Activated CD4-positive, CD25-positive, alpha-beta regulatory T cell treated with anti-CD3 and anti-CD28 coated beads, Interleukin-2, amount 50 U/mL, for 24 hours (primary cell): ENCODE measurements around the gene CCDC33.

ENCODE experiments used
- ATAC-seq, 2 donors: fragments of 150-1000 bp; cut with Tn5 transposase; one replicate each; pipeline ENCODE4 v1.10.0; 2021; ENCODE audit warnings: mild to moderate bottlenecking in 1 of 2, moderate library complexity in 1 of 2

Gene CCDC33

GRCh38 chr15:74368121-74368520, 132.0 kb downstream of the CCDC33 start:
- ATAC-seq: no peak

- ATAC-seq: no peak
These were observed 133.1 kb downstream of the CCDC33 start for GRCh38 chr15:74369084-74369745.

- ATAC-seq: no peak
These were observed 133.6 kb downstream of the CCDC33 start for GRCh38 chr15:74369756-74370155.

DNA sequence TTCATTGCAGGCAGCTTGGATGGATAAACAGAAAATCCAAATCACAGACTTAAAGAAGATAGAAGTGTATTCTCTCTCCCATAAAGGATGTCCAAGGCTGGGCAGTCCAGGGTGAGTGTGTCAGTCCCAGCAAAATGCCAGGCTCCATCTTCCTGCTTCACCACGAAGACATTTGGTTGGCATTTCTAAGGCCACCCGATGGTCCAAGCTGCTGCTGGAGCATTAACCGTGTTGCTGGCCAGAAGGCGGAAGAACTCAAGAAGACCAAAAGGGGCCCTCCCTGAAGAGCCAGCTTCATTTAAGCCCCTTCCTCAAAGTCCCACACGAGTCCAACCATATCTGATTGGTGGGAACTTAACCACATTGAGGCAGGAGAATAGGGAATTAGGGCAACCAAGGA, 134.3 kb downstream of the CCDC33 start:
- no peak for ATAC-seq

DNA sequence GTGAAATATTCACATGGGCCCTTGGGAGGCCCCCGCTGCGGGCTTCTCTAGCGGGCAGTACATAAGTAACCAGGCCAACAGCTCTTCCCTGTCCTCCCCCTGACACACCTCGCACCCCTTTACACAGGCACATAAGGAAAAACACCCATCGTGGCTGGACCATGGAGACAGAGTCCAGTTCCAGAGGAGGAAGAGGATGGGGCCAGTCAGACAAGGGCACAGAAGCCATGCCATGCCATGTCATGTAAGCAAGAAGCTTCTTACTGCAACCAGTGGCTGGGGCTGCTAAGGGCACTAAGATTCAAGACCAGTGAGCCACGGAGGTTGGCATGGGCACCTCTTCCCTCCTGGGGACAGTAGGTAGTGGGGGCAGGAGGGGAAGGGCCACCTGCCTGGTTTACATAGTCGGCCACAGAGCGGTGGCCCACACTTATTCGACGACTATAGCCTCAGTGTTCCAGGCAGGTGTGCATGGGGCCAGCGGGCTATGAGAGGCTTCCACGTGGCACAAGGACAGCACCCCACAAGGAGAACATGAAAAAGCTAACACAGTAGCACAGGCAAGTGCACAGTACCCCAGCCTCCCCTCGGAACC, 137.0 kb downstream of the CCDC33 start:
- no peak for ATAC-seq

DNA sequence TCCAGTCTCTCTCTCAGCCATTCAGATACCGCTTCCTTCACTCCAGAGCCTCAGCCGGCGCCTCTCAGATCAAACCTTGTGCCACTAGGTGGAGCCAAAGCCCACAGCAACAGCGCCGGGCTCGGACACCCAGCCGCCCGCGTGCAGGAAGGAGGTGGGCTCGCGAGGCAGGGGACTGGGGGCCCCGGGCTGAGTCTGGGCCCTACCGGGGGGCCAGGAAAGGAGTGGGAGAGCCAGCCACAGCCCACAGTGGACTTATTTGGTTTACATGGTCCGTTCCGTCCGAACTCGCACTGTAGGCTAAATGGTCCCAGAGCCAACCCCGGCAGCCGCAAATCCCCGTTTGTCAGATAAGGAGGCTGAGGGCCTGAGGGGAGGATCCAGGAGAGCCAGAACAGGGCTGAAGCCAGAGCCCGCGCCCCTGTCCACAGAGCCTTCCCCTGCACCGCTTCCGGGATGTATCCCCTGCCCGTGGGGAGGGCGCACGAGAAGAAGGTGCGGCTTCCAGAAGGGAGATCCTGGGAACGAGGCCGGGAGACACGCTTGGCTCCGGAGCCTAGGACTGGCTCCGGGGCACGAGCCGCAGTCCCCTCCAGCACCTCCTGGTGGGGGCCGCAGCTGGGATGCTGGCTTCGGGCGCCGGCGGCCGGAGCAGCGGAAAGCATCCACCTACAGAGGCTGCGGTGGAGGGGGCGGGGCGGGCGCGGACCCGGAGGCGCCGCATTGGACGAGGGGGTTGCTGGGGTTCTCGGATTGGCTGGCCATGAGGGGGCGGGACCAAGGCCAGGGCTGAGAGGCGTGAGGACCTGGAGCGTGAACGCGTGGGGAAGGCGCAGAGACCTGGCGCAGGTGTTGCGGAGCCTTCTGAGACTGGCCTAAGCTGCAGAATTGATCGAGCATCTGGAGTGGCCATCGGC, 137.9 kb downstream of the CCDC33 start:
- peak; percentile 93 to 94 for ATAC-seq

DNA sequence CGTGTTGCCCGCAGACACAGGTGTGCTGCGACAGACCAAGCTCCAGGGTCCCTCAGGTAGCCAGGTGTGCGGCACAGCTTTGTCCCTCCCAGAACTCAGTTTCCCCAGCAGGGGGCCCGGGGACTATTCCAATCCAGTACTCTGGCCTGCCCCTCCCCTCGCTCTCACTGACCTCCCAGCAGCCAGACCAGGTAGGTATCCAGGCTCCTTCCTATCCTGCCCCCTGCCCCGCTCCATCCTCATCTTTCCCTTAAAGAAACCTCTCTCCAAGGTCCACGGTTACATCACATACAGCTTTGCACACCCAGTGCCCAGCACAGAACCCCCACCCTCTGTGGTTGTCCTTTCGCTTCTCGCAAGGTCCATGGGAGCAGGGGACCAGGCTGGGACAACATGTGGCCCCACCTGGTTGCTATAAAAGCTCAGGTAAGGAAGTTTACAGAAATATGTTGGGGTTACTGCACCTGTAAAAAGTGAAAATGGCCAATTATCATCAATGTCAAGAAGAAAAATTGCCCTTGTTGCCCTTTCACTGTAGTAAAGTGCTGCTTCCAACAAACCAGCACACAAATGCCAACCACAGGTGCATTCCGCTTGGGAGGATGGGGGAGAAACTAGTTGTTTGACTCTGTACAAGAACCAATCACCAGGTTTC, 138.6 kb downstream of the CCDC33 start:
- ATAC-seq: no peak

DNA sequence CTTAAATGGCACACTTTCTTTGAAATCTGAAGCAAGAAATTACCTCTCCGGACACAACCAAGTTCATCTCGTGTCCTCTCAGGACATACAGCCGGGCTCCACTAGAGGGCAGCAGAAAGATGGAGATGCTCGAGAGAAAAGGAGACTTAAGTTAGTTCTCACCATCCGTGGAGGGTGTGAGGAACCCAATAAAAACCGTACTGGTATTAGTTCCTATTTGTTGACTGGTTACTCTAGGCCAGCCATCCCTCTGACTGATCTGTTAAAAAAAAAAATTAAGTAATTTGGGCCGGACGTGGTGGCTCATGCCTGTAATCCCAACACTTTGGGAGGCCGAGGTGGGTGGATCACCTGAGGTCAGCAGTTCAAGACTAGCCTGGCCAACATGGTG, 139.2 kb downstream of the CCDC33 start:
- ATAC-seq: peak; percentile 14 to 33

DNA sequence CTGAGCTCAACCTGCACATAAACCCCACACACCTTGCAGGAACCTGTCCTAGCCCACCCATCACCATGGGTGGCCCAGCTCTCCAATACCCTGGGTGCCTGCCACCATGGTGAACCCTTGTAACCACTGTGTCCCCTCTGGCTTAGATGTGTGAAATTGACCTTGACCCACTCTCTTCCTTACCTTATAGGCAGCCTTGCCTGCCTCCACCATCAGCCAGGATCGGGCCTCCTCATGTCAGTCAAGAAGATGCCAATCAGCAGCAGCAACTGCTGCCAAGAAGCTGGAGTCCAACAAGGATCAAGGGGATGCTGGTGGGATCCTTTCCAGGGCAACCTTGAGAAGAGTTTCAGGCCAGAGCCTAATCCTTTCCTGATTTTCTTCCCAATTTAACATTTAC, 140.1 kb downstream of the CCDC33 start:
- no peak for ATAC-seq

- ATAC-seq: no peak
These were observed 140.9 kb downstream of the CCDC33 start for GRCh38 chr15:74376825-74377581.

- no peak for ATAC-seq
These were observed 142.0 kb downstream of the CCDC33 start for GRCh38 chr15:74377831-74378766.

DNA sequence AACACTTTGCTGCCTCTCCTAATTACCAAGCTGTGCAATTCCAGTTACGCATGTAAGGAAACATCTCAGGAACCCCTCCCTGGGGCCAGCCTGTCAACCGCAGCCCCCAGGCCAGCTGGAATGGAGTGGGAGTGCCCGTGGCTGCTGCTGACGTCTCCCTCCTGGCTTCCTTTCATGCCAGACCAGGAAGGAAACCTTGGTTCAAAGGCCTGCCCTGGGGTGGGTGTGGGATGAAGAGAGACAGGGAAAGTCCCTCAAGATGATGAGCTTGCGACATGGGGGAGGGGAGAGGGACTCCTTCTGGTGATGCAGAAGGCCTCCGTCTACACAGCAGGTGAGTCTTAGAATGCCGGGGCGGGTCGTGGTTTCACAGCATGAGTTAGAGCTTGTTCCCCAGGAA, 142.7 kb downstream of the CCDC33 start:
- peak; percentile 21 to 26 for ATAC-seq

DNA sequence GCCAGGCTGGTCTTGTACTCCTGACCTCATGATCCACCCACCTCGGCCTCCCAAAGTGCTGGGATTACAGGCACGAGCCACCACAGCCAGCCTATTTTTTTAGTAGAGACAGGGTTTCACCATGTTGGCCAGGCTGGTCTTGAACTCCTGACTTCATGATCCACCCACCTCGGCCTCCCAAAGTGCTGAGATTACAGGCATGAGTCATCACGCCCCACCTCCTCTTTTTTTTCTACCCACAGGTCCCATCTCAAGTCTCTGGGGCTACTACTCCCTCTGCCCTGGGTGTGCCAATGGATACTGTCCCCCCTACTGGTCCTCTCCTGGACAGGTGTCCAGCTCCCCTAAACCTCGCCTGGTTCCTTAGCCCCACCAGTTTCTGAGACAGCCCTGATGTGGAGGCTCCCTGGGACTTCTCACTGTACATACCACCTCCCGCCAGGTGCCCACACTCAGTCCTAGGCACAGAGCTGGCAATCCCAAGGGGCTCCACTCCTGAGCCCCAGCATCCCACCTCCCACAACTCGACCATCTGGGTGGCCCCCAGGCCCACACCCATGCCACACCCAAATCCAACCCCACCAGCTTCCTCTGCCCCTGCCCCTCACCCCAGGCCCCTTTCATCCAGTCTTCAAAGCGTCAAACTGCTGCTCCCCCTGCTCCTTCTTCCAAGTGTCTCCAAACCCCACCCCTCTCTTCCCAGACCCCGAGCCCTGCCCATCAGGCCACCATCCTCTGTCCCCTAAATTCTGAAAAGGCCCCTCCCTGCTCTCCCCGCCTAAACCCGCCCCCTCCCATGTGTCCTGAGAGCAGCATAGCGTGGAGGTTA, 144.4 kb downstream of the CCDC33 start:
- no peak for ATAC-seq

- ATAC-seq: no peak
These were observed 145.0 kb downstream of the CCDC33 start for GRCh38 chr15:74381190-74381453.

- ATAC-seq: no peak
These were observed 145.4 kb downstream of the CCDC33 start for GRCh38 chr15:74381481-74381880.

- ATAC-seq: no peak
These were observed 146.1 kb downstream of the CCDC33 start for GRCh38 chr15:74382004-74382816.

- ATAC-seq: no peak
These were observed 147.2 kb downstream of the CCDC33 start for GRCh38 chr15:74383286-74383685.

DNA sequence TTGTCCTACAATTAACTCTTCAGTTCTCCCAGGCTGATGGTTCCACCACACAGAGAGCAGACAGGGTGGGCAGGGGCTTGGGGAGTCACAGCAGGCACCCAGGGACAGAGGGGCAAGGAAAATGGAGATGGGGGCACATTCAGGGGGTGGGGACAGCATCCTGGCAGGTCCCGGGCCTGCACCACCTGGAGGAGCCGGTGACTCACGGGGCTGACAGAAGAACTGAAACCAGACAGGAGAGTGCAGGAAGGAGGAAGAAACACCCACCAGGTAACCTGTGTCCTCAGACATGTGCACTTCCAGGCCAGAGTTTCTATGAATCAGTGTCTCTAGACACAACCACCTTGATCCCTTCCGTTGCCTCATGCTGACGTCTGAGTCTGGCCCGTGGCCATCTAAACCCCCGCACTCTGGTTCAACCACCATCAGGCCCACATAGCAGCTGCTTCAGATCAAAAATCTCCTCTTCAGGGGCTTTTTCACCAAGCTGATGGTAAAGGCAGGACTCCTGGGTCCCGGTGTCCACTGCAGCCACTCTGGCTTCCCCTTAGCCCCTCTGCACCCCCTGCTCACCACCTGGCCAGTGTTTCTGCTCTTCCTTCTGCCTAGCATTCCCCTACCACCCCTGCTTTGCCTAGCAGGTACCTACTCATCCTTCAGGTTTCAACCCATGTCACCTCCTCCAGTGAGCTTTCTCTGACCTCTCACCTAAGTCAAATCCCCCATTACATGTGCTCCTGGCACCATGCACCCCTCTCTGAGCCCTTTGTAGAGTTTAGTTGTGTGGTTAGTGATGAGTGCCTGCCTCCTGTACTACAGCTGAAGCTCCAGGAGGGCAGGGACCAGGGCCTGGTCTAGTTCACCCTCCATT, 147.8 kb downstream of the CCDC33 start:
- ATAC-seq: peak; percentile 57 to 60

GRCh38 chr15:74384566-74384880, 148.4 kb downstream of the CCDC33 start:
- no peak for ATAC-seq
